HepG2 (cell line): Measurements from ENCODE around the gene THEM4. TPM values are rescaled to one million over a fixed set of nuclear protein-coding genes. Genes with fewer than 3 reads are reported as not detected.

Source experiments
- ARID2 ChIP-seq: sonication (generic); formaldehyde crosslinking; IDR thresholded peaks from 2 replicates; pipeline ENCODE4 v1.8.1; 2022; ENCODE audit warnings: mild to moderate bottlenecking, missing genetic modification reagents, borderline replicate concordance
- BORCS8-MEF2B ChIP-seq: sonication (generic); formaldehyde crosslinking; IDR thresholded peaks from 2 replicates; pipeline ENCODE4 v1.8.0; 2022; ENCODE audit warnings: mild to moderate bottlenecking, missing genetic modification reagents
- EHMT2 ChIP-seq: fragments of 200-600 bp; sonication (generic); IDR thresholded peaks from 2 replicates; pipeline ENCODE4 v1.7.0; 2017; ENCODE audit warnings: antibody characterized with exemption, low read depth, low read length, borderline replicate concordance
- FOSL1 ChIP-seq: sonication (generic); formaldehyde crosslinking; IDR thresholded peaks from 2 replicates; pipeline ENCODE4 v1.9.0; 2021; ENCODE audit warnings: missing genetic modification reagents, borderline replicate concordance
- FOSL2 ChIP-seq: sonication (generic); formaldehyde crosslinking; IDR thresholded peaks from 2 replicates; pipeline ENCODE4 v1.4.0; 2020; ENCODE audit warnings: missing genetic modification reagents
- FOXM1 ChIP-seq: sonication (generic); formaldehyde crosslinking; IDR thresholded peaks from 2 replicates; pipeline ENCODE4 v1.5.0; 2020; ENCODE audit warnings: missing genetic modification reagents
- HNRNPL ChIP-seq: fragments of 200-400 bp; formaldehyde crosslinking; IDR thresholded peaks from 2 replicates; pipeline ENCODE4 v1.6.1; 2017; ENCODE audit warnings: mild to moderate bottlenecking, low read depth, low read length
- KDM4B ChIP-seq: sonication (generic); formaldehyde crosslinking; IDR thresholded peaks from 2 replicates; pipeline ENCODE4 v1.4.0; 2020; ENCODE audit warnings: missing genetic modification reagents
- MAZ ChIP-seq, 2 experiments: sonication (generic) in 1 of 2; formaldehyde crosslinking in 1 of 2; IDR thresholded peaks; 2 replicates each; pipeline versions ENCODE4 v1.5.0 to v1.6.1; 2012 to 2020; ENCODE audit warnings: low read depth in 2 of 2, mild to moderate bottlenecking in 2 of 2, borderline replicate concordance in 1 of 2, improper control_type of control experiment in 1 of 2, low read length in 1 of 2, missing genetic modification reagents in 1 of 2, moderate library complexity in 1 of 2
- MED1 ChIP-seq: sonication (generic); formaldehyde crosslinking; IDR thresholded peaks from 2 replicates; pipeline ENCODE4 v1.4.0; 2020; ENCODE audit warnings: missing genetic modification reagents
- MYPOP ChIP-seq: sonication (generic); formaldehyde crosslinking; IDR thresholded peaks from 2 replicates; pipeline ENCODE4 v1.8.1; 2023; ENCODE audit warnings: mild to moderate bottlenecking, moderate library complexity, missing genetic modification reagents
- NCOA1 ChIP-seq: sonication (generic); formaldehyde crosslinking; IDR thresholded peaks from 2 replicates; pipeline ENCODE4 v1.9.0; 2021; ENCODE audit warnings: missing genetic modification reagents
- PHF5A ChIP-seq: IDR thresholded peaks from one replicate; pipeline ENCODE4 v1.6.1; 2018; ENCODE audit warnings: low read depth, missing genetic modification reagents; ENCODE audit not compliant: unreplicated experiment
- SIX1 ChIP-seq: sonication (generic); formaldehyde crosslinking; IDR thresholded peaks from 2 replicates; pipeline ENCODE4 v1.4.0; 2020; ENCODE audit warnings: missing genetic modification reagents, borderline replicate concordance
- SOX13 ChIP-seq, 3 experiments: fragments of 450-650 bp in 1 of 3; sonication (generic) in 1 of 3; formaldehyde crosslinking in 1 of 3; IDR thresholded peaks in 2 of 3; conservative IDR thresholded peaks in 1 of 3; 2 replicates each; pipeline versions ENCODE4 v1.5.0 to v1.6.1; 2016 to 2020; ENCODE audit warnings: antibody characterized with exemption in 1 of 3, mild to moderate bottlenecking in 1 of 3, missing compliant biosample characterization in 1 of 3, missing genetic modification reagents in 1 of 3, moderate library complexity in 1 of 3
- ZKSCAN8 ChIP-seq: IDR thresholded peaks from 2 replicates; pipeline ENCODE4 v1.6.1; 2016; ENCODE audit warnings: borderline replicate concordance, missing genetic modification reagents, missing compliant biosample characterization
- ZNF207 ChIP-seq: fragments of 450-650 bp; IDR thresholded peaks from 2 replicates; pipeline ENCODE4 v1.6.1; 2016; ENCODE audit warnings: antibody characterized with exemption, borderline replicate concordance
- ZNF253 ChIP-seq: sonication (generic); formaldehyde crosslinking; IDR thresholded peaks from 2 replicates; pipeline ENCODE4 v1.8.0; 2022; ENCODE audit warnings: mild to moderate bottlenecking, missing genetic modification reagents, borderline replicate concordance
- ZNF3 ChIP-seq: IDR thresholded peaks from 2 replicates; pipeline ENCODE4 v1.7.0; 2017; ENCODE audit warnings: inconsistent platforms
- ZNF44 ChIP-seq: sonication (generic); formaldehyde crosslinking; IDR thresholded peaks from 2 replicates; pipeline ENCODE4 v1.5.1; 2020; ENCODE audit warnings: mild to moderate bottlenecking, missing genetic modification reagents
- ZNF598 ChIP-seq: sonication (generic); formaldehyde crosslinking; IDR thresholded peaks from 2 replicates; pipeline ENCODE4 v1.5.1; 2020; ENCODE audit warnings: mild to moderate bottlenecking, missing genetic modification reagents, borderline replicate concordance
- ZNF746 ChIP-seq: sonication (generic); formaldehyde crosslinking; IDR thresholded peaks from 2 replicates; pipeline ENCODE4 v1.8.0; 2022; ENCODE audit warnings: mild to moderate bottlenecking, missing genetic modification reagents
- ZNF816 ChIP-seq: sonication (generic); formaldehyde crosslinking; IDR thresholded peaks from 2 replicates; pipeline ENCODE4 v1.8.0; 2022; ENCODE audit warnings: missing genetic modification reagents, mild to moderate bottlenecking, borderline replicate concordance
- ZNF878 ChIP-seq: sonication (generic); formaldehyde crosslinking; IDR thresholded peaks from 2 replicates; pipeline ENCODE4 v1.8.1; 2023; ENCODE audit warnings: mild to moderate bottlenecking, missing genetic modification reagents, moderate library complexity
- ZNF883 ChIP-seq: sonication (generic); formaldehyde crosslinking; IDR thresholded peaks from 2 replicates; pipeline ENCODE4 v1.5.1; 2020; ENCODE audit warnings: mild to moderate bottlenecking, missing genetic modification reagents; ENCODE audit errors: not compliant biosample characterization
- polyA plus RNA-seq, 8 experiments: library from polyadenylated mRNA; depleted of rRNA in 3 of 8; stranded (reverse) in 7 of 8; unstranded in 1 of 8; fragments of >200 nt; fragmentation: Illumina TruSeq in 4 of 8; extraction: Trizol in 4 of 8; gene quantifications; 2 replicates each; pipeline versions ENCODE4 v1.2.1 to v1.2.3, GENCODE V29; 2011 to 2016; ENCODE audit warnings: low read depth in 4 of 8, missing spikeins in 1 of 8, mixed read lengths in 1 of 8; ENCODE audit not compliant: insufficient read depth in 1 of 8
- total RNA-seq, 5 experiments: library from RNA; depleted of rRNA; stranded (reverse); fragments of >200 nt; fragmentation: Illumina TruSeq; extraction: Trizol; gene quantifications; 2 replicates each; pipeline ENCODE4 v1.2.3, GENCODE V29; 2016; ENCODE audit warnings: low read depth in 1 of 5
- TF ChIP-seq, protein P1 (sequence below), 2 experiments: sonication (generic) in 1 of 2; formaldehyde crosslinking in 1 of 2; IDR thresholded peaks; 2 replicates each; pipeline versions ENCODE4 v1.4.0 to v1.6.1; 2016 to 2020; ENCODE audit warnings: borderline replicate concordance in 1 of 2, low read depth in 1 of 2, mild to moderate bottlenecking in 1 of 2, missing genetic modification reagents in 1 of 2

The THEM4 gene
- total and polyA plus RNA-seq, 2 of the 13 experiments (the other 11 are each of a cell fraction or from before 2014, with no cell fraction given), result 10.9 to 13.9 TPM

- 0 out of 2 replicates have a peak, but pooled peaks have one; percentile 30 for TF ChIP-seq ZKSCAN8 (CRISPR knock-in tag)
- peak; percentile 95 for TF ChIP-seq HNRNPL
- no peak for TF ChIP-seq ZNF746
- no peak for TF ChIP-seq ZNF253 (CRISPR knock-in tag)
- TF ChIP-seq PHF5A (CRISPR knock-in tag), result peak; percentile 25
- no peak for TF ChIP-seq NCOA1 (CRISPR knock-in tag)
- TF ChIP-seq ARID2 (CRISPR knock-in tag), result no peak
- TF ChIP-seq MYPOP (CRISPR knock-in tag), result no peak
- no peak for TF ChIP-seq ZNF883 (CRISPR knock-in tag)
- no peak for TF ChIP-seq FOSL1 (CRISPR knock-in tag)
- 0 out of 2 replicates have a peak, but pooled peaks have one; percentile 36 for TF ChIP-seq KDM4B (CRISPR knock-in tag)
- TF ChIP-seq FOXM1 (CRISPR knock-in tag), result no peak
- no peak for TF ChIP-seq ZNF878 (CRISPR knock-in tag)
- TF ChIP-seq ZNF598 (CRISPR knock-in tag), result no peak
- TF ChIP-seq EHMT2, result no peak
- TF ChIP-seq SOX13 (IDR thresholded peaks at IDR 0.05), result no peak
- TF ChIP-seq SOX13 (CRISPR knock-in tag; conservative IDR thresholded peaks at IDR 0.05 in 1 of 2, IDR thresholded peaks at IDR 0.05 in 1 of 2), result peak in 1 of 2 experiments; percentile 13; a peak in 1 of 4 replicates
- no peak for TF ChIP-seq MED1 (CRISPR knock-in tag)
- TF ChIP-seq SIX1 (CRISPR knock-in tag), result no peak
- no peak for TF ChIP-seq ZNF44 (CRISPR knock-in tag)
- 0 out of 2 replicates have a peak, but pooled peaks have one; percentile 22 for TF ChIP-seq MAZ (IDR thresholded peaks at IDR 0.05; ENCODE audit: borderline replicate concordance, low read depth, low read length)
- no peak for TF ChIP-seq MAZ (CRISPR knock-in tag; IDR thresholded peaks at IDR 0.05; ENCODE audit: low read depth)
- 0 out of 2 replicates have a peak, but pooled peaks have one; percentile 5 for TF ChIP-seq FOSL2 (CRISPR knock-in tag)
- no peak for TF ChIP-seq ZNF816 (CRISPR knock-in tag)
- TF ChIP-seq BORCS8-MEF2B (CRISPR knock-in tag), result no peak
- TF ChIP-seq ZNF207, result no peak
- no peak for TF ChIP-seq ZNF3
- TF ChIP-seq, protein P1, sequence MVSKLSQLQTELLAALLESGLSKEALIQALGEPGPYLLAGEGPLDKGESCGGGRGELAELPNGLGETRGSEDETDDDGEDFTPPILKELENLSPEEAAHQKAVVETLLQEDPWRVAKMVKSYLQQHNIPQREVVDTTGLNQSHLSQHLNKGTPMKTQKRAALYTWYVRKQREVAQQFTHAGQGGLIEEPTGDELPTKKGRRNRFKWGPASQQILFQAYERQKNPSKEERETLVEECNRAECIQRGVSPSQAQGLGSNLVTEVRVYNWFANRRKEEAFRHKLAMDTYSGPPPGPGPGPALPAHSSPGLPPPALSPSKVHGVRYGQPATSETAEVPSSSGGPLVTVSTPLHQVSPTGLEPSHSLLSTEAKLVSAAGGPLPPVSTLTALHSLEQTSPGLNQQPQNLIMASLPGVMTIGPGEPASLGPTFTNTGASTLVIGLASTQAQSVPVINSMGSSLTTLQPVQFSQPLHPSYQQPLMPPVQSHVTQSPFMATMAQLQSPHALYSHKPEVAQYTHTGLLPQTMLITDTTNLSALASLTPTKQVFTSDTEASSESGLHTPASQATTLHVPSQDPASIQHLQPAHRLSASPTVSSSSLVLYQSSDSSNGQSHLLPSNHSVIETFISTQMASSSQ (IDR thresholded peaks at IDR 0.05; ENCODE audit: low read depth), result no peak; the same call in 1 of the 2 replicates
- TF ChIP-seq, protein P1 (CRISPR knock-in tag; IDR thresholded peaks at IDR 0.05; ENCODE audit: borderline replicate concordance), result no peak
Measured at GRCh38 chr1:151831605-151832004, 77.7 kb downstream of the THEM4 start, which contains the start of gene RORC (continued).
